Gastrocnemius medialis (tissue), 4 donors: ENCODE data around the gene BIRC6.

ENCODE experiments used
- CTCF ChIP-seq, 5 experiments: fragments of 450-650 bp in 3 of 5; fragments of 200-600 bp in 2 of 5; sonication (generic) in 2 of 5; IDR thresholded peaks in 4 of 5; conservative IDR thresholded peaks in 1 of 5; 1 replicate in 4 of 5; 2 replicates in 1 of 5; pipeline ENCODE4 v1.5.1; 2016 to 2019; ENCODE audit warnings: antibody characterized with exemption in 5 of 5, mild to moderate bottlenecking in 3 of 5, moderate library complexity in 3 of 5
- POLR2A ChIP-seq, 2 donors: fragments of 450-650 bp; IDR thresholded peaks; one replicate each; pipeline ENCODE4 v1.6.1; 2017; ENCODE audit warnings: antibody characterized with exemption in 2 of 2, mild to moderate bottlenecking in 2 of 2, moderate library complexity in 2 of 2

- TF ChIP-seq POLR2A (IDR thresholded peaks at IDR 0.05), result no peak
- no peak for TF ChIP-seq CTCF (IDR thresholded peaks at IDR 0.05 in 4 of 5, conservative IDR thresholded peaks at IDR 0.05 in 1 of 5)
Measured at GRCh38 chr2:32403782-32404181, 47.0 kb downstream of the BIRC6 start.
